ENCODE results near the gene LARP4B. TPM values are rescaled to one million over a fixed set of nuclear protein-coding genes. Genes with fewer than 3 reads are reported as not detected.

Gene LARP4B
- total RNA-seq, 4 donors from 2014 or later: 24.9 to 47.5 (median 35.2) TPM

DNA sequence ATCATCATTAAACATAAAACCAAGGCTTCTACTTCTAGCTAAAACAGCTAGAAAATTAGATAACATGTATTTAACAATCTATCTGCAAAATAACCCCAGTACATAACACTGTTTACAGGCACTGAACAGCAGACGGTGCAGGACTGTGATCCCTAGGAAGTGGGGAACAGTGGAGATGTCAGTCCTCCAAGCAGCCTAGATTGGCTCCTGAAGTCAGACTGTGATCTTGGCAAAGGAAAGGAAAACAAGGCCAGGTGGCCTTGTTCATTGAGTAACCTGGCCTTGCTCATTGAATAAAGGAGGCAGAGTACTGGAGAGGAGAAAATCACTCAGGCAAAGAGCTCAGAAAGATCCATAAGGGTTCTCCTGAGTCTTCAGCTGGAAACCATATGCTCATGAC is 164.3 kb downstream of the LARP4B start:
- H3K4me3 ChIP-seq: no peak overlapping the region
- H3K27ac ChIP-seq: no peak overlapping the region
- WGBS, 2 donors (ENCODE audit: low coverage in 1 of 2): 71 to 100% methylated on average over 1 of the region's 1 CpG
- H3K36me3 ChIP-seq: no peaks in the 10 kb centered on the region
- no peak for TF ChIP-seq EP300 (IDR thresholded peaks at IDR 0.05)
- H3K27me3 ChIP-seq: no peaks in the 10 kb centered on the region
- H3K4me1 ChIP-seq: no peaks in the 10 kb centered on the region
- ATAC-seq: no peak
- peaks cover 0 to 26% (median 0%) of the 10 kb centered on the region in 3 donors for H3K9me3 ChIP-seq

DNA sequence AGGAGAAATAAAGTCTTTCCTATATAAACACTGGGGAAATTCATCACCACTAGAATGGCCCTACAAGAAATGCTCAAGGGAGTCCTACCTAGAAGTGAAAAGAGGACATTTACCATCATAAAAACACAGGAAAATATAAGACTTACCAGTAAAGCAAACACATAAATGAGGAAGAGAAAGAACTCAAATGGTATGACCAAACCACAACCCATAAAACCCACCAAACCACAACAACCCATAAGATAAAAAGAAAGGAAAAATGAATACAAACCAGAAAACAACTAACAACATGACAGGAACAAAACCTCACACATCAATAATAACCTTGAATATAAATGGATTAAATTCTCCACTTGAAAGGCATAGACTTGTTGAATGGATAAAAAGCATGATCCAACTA is 170.1 kb downstream of the LARP4B start:
- H3K36me3 ChIP-seq: no peaks in the 10 kb centered on the region
- no peak overlapping the region for H3K4me3 ChIP-seq
- H3K27ac ChIP-seq: no peak overlapping the region
- peaks cover 0 to 29% (median 0%) of the 10 kb centered on the region in 3 donors for H3K9me3 ChIP-seq
- TF ChIP-seq EP300 (IDR thresholded peaks at IDR 0.05) (no peak), POLR2A (IDR thresholded peaks at IDR 0.05) (no peak), POLR2AphosphoS5 (IDR thresholded peaks at IDR 0.05) (no peak)
- TF ChIP-seq, protein P1, sequence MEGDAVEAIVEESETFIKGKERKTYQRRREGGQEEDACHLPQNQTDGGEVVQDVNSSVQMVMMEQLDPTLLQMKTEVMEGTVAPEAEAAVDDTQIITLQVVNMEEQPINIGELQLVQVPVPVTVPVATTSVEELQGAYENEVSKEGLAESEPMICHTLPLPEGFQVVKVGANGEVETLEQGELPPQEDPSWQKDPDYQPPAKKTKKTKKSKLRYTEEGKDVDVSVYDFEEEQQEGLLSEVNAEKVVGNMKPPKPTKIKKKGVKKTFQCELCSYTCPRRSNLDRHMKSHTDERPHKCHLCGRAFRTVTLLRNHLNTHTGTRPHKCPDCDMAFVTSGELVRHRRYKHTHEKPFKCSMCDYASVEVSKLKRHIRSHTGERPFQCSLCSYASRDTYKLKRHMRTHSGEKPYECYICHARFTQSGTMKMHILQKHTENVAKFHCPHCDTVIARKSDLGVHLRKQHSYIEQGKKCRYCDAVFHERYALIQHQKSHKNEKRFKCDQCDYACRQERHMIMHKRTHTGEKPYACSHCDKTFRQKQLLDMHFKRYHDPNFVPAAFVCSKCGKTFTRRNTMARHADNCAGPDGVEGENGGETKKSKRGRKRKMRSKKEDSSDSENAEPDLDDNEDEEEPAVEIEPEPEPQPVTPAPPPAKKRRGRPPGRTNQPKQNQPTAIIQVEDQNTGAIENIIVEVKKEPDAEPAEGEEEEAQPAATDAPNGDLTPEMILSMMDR (IDR thresholded peaks at IDR 0.05): no peak
- no peak for ATAC-seq
- H3K27me3 ChIP-seq: no peaks in the 10 kb centered on the region
- H3K4me1 ChIP-seq: no peaks in the 10 kb centered on the region

DNA sequence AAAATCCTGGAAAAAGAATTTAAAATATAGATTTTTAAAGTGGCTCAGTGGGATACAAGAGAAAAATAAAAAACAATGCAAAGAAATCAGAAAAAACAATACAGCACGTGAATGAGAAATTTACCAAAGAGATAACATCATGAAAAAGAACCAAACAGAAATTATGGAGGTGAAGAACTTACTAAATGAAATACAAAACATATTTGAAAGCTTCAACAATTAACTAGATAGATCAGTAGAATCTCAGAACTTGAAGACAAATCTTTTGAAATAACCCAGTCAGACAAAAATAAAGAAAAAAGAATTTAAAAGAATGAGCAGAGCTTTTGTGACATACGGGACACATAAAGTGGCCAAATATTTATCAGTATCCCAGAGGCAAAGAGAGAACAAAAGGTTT is 170.9 kb downstream of the LARP4B start:
- Histone ChIP-seq H3K9me3 (peaks cover 0 to 29% (median 0%) of the 10 kb centered on the region in 3 donors), H3K36me3 (no peaks in the 10 kb centered on the region), H3K27ac (no peak overlapping the region), H3K4me3 (no peak overlapping the region), H3K27me3 (no peaks in the 10 kb centered on the region), H3K4me1 (no peaks in the 10 kb centered on the region)
- 86 to 97% methylated on average over 2 of the region's 2 CpGs for WGBS, 2 donors (ENCODE audit: low coverage in 1 of 2)
- TF ChIP-seq, protein P1 (IDR thresholded peaks at IDR 0.05): no peak
- TF ChIP-seq POLR2AphosphoS5 (IDR thresholded peaks at IDR 0.05): no peak
- no peak for TF ChIP-seq POLR2A (IDR thresholded peaks at IDR 0.05)
- ATAC-seq: no peak

DNA sequence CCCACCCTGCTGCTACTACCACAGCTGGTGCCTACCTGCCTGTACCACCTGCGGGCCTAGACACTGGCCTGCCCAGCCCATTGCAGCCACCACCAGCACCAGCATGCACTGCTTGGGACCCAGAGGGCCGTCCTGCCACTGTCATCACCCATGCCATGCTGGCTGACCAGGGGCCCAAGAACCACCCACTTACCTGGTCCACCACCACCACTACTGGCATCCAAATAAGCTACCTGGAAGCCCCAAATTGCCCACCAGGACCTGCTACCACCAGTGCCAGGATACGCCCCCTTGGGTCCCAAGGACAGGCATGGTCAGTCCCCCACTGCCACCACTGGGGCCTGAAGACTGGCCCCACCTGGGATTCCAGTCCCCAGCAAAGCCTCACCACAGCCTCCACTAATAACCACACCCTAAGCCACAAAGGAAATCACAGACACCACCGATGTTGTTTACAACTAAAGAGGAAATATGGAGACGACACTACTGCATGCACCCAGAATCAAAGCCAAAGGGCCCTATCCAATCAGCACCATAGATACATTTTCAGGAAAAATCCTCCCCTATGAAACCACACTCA is 171.5 kb downstream of the LARP4B start:
- peaks cover 0 to 29% (median 0%) of the 10 kb centered on the region in 3 donors for H3K9me3 ChIP-seq
- WGBS, 2 donors (ENCODE audit: low coverage in 1 of 2): 62 to 83% methylated on average over 1 to 2 of the region's 5 CpGs
- no peak for ATAC-seq

More for the DNA sequence above, 171.5 kb downstream of the LARP4B start:
- Histone ChIP-seq H3K27me3 (no peaks in the 10 kb centered on the region), H3K27ac (no peak overlapping the region), H3K4me1 (no peaks in the 10 kb centered on the region), H3K36me3 (no peaks in the 10 kb centered on the region), H3K4me3 (no peak overlapping the region)
- TF ChIP-seq POLR2AphosphoS5 (IDR thresholded peaks at IDR 0.05): no peak
- no peak for TF ChIP-seq EP300 (IDR thresholded peaks at IDR 0.05)
- TF ChIP-seq POLR2A (IDR thresholded peaks at IDR 0.05): no peak
- TF ChIP-seq, protein P1 (IDR thresholded peaks at IDR 0.05): no peak

Other genes starting within 250 kb of the LARP4B start
- 10 to 100 TPM; 40.8 to 73.8 (median 47.7) TPM for gene DIP2C, start 242.0 kb downstream of the LARP4B start, total RNA-seq
- gene GTPBP4, start 56.7 kb upstream of the LARP4B start, total RNA-seq: 10 to 100 TPM; 16.0 to 31.5 (median 21.5) TPM
- not detected for gene IDI2, start 94.2 kb upstream of the LARP4B start, total RNA-seq
- gene IDI1, start 117.4 kb upstream of the LARP4B start, total RNA-seq: 10 to 100 TPM; 19.2 to 32.4 (median 29.5) TPM
- gene WDR37, start 124.7 kb upstream of the LARP4B start, total RNA-seq: 10 to 100 TPM; 11.4 to 16.7 (median 13.9) TPM

All from gastroesophageal sphincter (tissue), 4 donors.